ENCODE results near the gene RNU7-1.

Gene RNU7-1

DNA sequence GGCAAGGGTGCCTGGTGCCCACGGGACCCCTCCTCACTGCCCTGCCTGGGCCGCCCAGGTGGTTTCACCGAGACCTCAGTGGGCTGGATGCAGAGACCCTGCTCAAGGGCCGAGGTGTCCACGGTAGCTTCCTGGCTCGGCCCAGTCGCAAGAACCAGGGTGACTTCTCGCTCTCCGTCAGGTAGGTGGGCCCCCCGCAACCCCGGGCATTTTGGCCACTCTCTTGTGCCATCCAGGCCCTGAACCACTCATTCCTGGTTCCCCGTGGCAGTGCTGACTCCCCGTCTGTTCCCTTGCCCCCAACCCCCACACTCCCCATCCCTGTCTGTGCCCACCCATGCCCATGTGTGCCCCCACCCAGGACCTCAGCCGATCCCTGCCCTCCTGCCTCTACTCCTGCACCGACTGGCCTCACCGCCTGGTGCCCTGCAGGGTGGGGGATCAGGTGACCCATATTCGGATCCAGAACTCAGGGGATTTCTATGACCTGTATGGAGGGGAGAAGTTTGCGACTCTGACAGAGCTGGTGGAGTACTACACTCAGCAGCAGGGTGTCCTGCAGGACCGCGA, 8.0 kb downstream of the RNU7-1 start:
- Histone ChIP-seq H3K4me3 (ENCODE audit: low read depth in 1 of 2, low read length in 2 of 2) (no peak overlapping the region), H3K4me1 (ENCODE audit: insufficient read depth, low read length) (peaks cover 6% of the 10 kb centered on the region), H3K27me3 (ENCODE audit: control insufficient read depth in 1 of 2, insufficient read depth in 2 of 2, low read length in 2 of 2) (no peaks in the 10 kb centered on the region), H3K9me3 (ENCODE audit: low read length) (no peaks in the 10 kb centered on the region), H3K9ac (ENCODE audit: low read length) (no peak overlapping the region), H3K27ac (ENCODE audit: low read depth, low read length) (no peak overlapping the region), H3K36me3 (ENCODE audit: insufficient read depth, low read length) (peaks cover 8% of the 10 kb centered on the region)

DNA sequence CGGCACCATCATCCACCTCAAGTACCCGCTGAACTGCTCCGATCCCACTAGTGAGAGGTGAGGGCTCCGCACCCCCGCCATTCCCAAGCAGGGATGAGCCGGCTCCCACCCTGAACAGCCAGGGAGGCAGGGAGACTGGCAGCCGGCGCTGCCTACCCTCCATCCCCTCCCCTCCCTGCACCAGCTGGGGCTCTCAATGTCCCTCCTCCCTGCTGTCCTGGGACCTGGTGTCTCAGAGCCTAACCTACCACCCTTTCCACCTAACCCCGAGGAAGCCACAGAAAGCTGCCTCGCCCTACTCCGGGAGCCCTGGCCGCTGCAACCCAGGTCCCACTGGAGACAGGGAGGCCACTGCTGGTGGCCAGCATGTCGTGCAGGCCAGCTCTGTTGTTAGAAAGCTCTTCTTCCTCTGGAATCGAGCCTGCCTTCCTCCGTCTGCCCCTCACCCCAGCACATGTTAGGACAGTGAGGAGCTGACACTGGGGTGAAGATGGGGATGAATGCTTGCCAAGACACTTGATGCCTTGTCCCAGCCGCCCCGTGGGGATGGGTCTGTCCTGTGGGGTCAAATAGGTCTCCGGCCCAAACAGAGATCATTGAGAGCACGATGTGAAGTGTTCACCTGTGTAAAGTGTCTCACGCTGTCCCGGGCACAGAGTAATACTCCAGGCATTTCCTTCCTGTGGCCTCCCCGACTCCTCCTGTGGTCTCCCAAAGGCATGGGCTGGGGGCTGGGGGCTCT, 8.7 kb downstream of the RNU7-1 start:
- Histone ChIP-seq H3K9ac (ENCODE audit: low read length) (no peak overlapping the region), H3K27ac (ENCODE audit: low read depth, low read length) (no peak overlapping the region), H3K9me3 (ENCODE audit: low read length) (no peaks in the 10 kb centered on the region), H3K27me3 (ENCODE audit: control insufficient read depth in 1 of 2, insufficient read depth in 2 of 2, low read length in 2 of 2) (no peaks in the 10 kb centered on the region), H3K4me1 (ENCODE audit: insufficient read depth, low read length) (peaks cover 6% of the 10 kb centered on the region), H3K36me3 (ENCODE audit: insufficient read depth, low read length) (peaks cover 2% of the 10 kb centered on the region), H3K4me3 (ENCODE audit: low read depth in 1 of 2, low read length in 2 of 2) (peak overlapping the region in 1 of 2 donors; percentile 5)

DNA sequence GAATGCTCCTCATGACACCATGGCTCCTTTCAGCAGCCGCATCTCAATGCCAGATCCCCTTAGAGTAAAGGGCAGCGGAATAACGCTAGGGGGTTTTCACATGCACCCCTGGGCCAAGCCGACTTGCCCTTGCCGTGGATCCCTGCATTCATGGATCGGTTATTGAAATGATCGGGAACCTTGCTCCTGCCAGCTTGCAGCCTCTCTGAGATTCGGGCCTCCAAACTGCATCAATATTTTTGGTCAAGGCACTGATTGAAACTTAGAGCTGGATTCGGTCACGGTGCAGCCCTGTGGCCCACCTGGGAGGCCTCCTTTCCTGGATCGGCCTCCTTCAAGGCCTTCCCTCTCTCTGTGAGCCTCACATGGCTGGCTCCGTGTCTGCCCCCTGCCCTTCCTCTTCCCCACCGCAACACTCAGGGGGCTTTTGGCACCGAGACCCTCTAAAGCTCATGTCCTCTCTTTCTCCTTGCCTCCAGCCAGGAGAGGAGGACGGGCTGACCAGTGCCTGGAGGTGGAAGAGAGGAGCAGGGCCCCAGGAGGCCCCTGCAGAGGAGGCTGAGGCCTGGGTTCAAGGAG, 9.3 kb downstream of the RNU7-1 start:
- Histone ChIP-seq H3K4me1 (ENCODE audit: insufficient read depth, low read length) (peaks cover 6% of the 10 kb centered on the region), H3K36me3 (ENCODE audit: insufficient read depth, low read length) (no peaks in the 10 kb centered on the region), H3K9me3 (ENCODE audit: low read length) (no peaks in the 10 kb centered on the region), H3K27ac (ENCODE audit: low read depth, low read length) (no peak overlapping the region), H3K27me3 (ENCODE audit: control insufficient read depth in 1 of 2, insufficient read depth in 2 of 2, low read length in 2 of 2) (no peaks in the 10 kb centered on the region), H3K4me3 (ENCODE audit: low read depth in 1 of 2, low read length in 2 of 2) (peak overlapping the region in 1 of 2 donors; percentile 5), H3K9ac (ENCODE audit: low read length) (no peak overlapping the region)

DNA sequence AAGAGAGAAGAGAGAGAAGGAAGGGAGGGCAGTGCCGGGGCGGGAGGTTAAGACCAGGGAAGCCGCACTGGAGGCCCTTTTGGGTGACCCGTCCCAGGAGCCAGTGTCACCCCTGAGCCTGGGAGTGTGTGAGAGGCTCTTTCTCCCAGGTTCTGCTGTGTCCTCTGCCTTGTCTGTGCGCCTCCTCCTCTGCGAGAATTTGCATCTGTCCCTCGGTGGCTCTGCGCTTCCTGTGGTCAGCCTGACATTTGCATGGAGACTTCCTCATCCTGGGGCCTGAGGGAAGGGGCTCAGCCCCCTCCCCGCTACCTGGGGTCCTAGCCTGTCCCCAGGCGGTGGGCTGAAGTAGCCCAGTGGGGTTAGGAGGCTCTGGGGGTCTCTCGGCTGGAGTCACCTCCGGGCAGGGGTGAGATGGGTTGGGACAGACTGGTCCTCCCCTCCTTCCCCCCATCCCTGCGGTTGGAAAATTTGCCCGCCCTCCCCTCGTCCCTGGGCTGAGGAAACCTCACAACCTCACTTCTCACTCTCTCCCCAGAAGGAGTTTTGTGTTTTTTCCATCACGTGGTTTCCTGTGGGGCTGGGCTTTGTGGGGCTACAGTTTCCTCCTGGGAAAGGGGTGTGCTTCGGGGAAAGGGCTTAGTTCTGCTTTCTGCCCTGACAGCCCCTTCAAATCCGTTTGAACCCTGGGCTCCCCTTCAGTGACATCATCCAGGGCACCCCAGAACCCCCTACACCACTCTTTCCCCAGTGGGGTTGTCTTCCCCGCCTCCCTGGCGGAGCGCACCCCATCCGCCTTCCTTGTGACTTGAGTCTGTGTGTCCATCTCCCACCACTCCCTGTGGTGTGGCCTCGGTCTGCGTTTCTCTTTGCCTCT, 10.1 kb downstream of the RNU7-1 start:
- peak overlapping the region; percentile 23 for H3K27ac ChIP-seq (ENCODE audit: low read depth, low read length)
- peaks cover 6% of the 10 kb centered on the region for H3K4me1 ChIP-seq (ENCODE audit: insufficient read depth, low read length)
- H3K36me3 ChIP-seq (ENCODE audit: insufficient read depth, low read length): no peaks in the 10 kb centered on the region
- H3K9ac ChIP-seq (ENCODE audit: low read length): no peak overlapping the region
- no peaks in the 10 kb centered on the region for H3K27me3 ChIP-seq (ENCODE audit: control insufficient read depth in 1 of 2, insufficient read depth in 2 of 2, low read length in 2 of 2)
- H3K9me3 ChIP-seq (ENCODE audit: low read length): no peaks in the 10 kb centered on the region
- H3K4me3 ChIP-seq (ENCODE audit: low read depth in 1 of 2, low read length in 2 of 2): no peak overlapping the region

DNA sequence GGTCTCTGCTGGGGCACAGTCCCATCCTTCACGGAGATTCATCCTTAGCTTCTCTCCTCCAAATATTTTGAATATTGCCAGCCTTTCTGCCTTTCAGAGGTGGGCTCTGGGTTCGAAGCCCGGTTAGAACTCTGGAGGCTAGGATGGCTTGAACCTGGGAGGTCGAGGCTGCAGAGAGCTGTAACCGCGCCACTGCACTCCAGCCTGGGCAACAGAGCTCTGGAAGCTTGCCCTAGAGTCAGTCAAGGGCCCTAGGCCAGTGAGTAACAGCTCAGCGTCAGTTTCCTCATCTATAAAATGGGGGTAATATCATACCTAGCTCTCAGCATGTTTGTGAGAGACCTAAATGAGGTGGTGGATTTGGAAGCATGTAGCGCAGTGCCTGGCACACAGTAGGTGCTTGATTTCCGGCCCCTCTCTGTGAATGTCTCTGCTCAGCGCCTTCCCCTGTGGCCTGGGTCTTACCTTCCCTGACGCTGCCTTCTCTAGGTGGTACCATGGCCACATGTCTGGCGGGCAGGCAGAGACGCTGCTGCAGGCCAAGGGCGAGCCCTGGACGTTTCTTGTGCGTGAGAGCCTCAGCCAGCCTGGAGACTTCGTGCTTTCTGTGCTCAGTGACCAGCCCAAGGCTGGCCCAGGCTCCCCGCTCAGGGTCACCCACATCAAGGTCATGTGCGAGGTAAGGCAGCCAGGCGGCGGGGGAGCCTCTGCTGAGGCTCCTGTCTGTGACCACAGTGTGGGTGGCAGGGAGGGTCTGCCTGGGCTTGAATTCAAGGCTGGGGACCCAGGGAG, 10.9 kb downstream of the RNU7-1 start:
- no peaks in the 10 kb centered on the region for H3K9me3 ChIP-seq (ENCODE audit: low read length)
- H3K27ac ChIP-seq (ENCODE audit: low read depth, low read length): peak overlapping the region; percentile 23
- H3K9ac ChIP-seq (ENCODE audit: low read length): no peak overlapping the region
- no peaks in the 10 kb centered on the region for H3K27me3 ChIP-seq (ENCODE audit: control insufficient read depth in 1 of 2, insufficient read depth in 2 of 2, low read length in 2 of 2)
- no peak overlapping the region for H3K4me3 ChIP-seq (ENCODE audit: low read depth in 1 of 2, low read length in 2 of 2)
- no peaks in the 10 kb centered on the region for H3K36me3 ChIP-seq (ENCODE audit: insufficient read depth, low read length)
- peaks cover 6% of the 10 kb centered on the region for H3K4me1 ChIP-seq (ENCODE audit: insufficient read depth, low read length)

DNA sequence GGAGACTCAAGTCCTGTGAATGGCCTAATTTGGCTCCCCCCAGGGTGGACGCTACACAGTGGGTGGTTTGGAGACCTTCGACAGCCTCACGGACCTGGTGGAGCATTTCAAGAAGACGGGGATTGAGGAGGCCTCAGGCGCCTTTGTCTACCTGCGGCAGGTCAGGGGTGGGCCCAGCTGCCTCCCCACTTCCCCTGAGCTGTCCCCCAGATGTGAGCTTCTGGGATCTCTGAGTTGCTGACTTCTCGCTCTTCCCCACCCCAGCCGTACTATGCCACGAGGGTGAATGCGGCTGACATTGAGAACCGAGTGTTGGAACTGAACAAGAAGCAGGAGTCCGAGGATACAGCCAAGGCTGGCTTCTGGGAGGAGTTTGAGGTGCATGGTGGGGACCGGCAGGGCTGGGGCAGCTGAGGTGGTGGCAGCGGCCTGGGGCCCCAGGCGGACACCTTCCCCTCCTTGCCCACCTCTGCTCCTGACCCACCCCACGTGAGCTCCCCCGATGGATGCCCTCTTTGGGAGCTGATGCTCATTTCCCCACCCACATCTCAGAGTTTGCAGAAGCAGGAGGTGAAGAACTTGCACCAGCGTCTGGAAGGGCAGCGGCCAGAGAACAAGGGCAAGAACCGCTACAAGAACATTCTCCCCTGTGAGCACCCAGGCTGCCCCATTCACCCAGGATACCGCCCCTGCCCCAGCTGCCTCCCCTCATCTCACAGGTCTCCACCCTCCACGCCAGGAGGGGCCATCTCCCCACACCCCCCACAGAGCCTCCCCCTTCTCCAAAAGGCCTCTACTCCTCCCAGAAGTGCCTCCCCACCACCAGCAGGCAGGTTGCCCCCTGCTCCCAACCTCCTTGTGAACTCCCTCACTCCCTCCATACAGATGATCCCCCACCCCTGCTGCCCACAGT, 11.7 kb downstream of the RNU7-1 start:
- no peaks in the 10 kb centered on the region for H3K36me3 ChIP-seq (ENCODE audit: insufficient read depth, low read length)
- peaks cover 6% of the 10 kb centered on the region for H3K4me1 ChIP-seq (ENCODE audit: insufficient read depth, low read length)

DNA sequence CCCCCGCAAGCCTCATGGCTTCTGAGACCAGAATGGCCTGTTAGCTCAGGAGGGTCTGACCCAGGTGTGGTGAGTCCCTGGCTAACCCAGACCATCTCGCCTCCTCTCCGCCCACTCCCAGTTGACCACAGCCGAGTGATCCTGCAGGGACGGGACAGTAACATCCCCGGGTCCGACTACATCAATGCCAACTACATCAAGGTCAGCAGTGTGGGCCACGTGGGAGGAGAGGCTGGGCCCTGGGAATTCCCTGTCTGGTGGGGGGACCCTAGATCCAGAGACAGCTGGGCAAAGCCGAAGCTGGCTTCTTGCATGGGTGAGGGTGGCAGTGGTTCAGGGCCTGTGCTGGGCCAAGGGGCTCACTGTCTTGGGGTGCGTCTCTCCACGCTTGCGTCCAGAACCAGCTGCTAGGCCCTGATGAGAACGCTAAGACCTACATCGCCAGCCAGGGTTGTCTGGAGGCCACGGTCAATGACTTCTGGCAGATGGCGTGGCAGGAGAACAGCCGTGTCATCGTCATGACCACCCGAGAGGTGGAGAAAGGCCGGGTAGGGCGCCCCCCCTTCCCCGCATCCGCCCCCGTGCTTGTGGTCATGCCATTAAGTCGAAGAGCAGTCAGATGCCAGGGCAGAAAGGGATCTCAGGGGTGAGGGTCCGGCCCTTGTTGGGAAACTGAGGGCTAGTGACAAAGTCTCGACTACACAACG, 12.6 kb downstream of the RNU7-1 start:
- H3K4me3 ChIP-seq (ENCODE audit: low read depth in 1 of 2, low read length in 2 of 2): no peak overlapping the region
- peaks cover 12% of the 10 kb centered on the region for H3K4me1 ChIP-seq (ENCODE audit: insufficient read depth, low read length)
- H3K36me3 ChIP-seq (ENCODE audit: insufficient read depth, low read length): no peaks in the 10 kb centered on the region
- no peaks in the 10 kb centered on the region for H3K27me3 ChIP-seq (ENCODE audit: control insufficient read depth in 1 of 2, insufficient read depth in 2 of 2, low read length in 2 of 2)
- no peak overlapping the region for H3K9ac ChIP-seq (ENCODE audit: low read length)
- H3K27ac ChIP-seq (ENCODE audit: low read depth, low read length): no peak overlapping the region
- no peaks in the 10 kb centered on the region for H3K9me3 ChIP-seq (ENCODE audit: low read length)

More for the DNA sequence above, 11.7 kb downstream of the RNU7-1 start:
- H3K27ac ChIP-seq (ENCODE audit: low read depth, low read length): no peak overlapping the region
- no peak overlapping the region for H3K4me3 ChIP-seq (ENCODE audit: low read depth in 1 of 2, low read length in 2 of 2)
- H3K9me3 ChIP-seq (ENCODE audit: low read length): no peaks in the 10 kb centered on the region
- H3K9ac ChIP-seq (ENCODE audit: low read length): no peak overlapping the region
- H3K27me3 ChIP-seq (ENCODE audit: control insufficient read depth in 1 of 2, insufficient read depth in 2 of 2, low read length in 2 of 2): no peaks in the 10 kb centered on the region

DNA sequence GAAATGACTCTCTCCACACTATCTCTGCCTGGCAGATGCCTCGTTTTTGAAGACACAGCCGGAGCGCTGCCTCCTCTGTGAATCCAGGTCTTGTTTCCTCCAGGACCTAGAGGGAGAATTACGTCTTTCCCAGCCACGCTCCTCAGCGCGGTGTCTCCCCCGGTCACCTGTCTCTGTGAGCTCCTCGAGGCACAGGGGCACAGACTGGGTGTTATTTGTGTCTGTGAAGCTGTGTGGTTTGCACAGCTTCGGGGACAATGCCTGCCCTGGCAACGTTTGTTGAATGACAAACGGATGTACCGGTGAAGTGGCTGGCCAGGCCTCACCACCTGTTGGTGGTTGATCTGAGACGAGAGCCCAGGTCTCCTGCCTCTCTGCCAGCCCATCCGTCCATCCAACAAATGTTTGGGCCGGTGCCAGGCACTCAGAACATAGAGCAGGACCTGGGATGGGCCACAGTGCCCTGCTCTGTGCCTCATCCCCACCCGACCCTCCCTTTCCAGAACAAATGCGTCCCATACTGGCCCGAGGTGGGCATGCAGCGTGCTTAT, 13.6 kb downstream of the RNU7-1 start:
- Histone ChIP-seq H3K9ac (ENCODE audit: low read length) (no peak overlapping the region), H3K36me3 (ENCODE audit: insufficient read depth, low read length) (no peaks in the 10 kb centered on the region), H3K27me3 (ENCODE audit: control insufficient read depth in 1 of 2, insufficient read depth in 2 of 2, low read length in 2 of 2) (no peaks in the 10 kb centered on the region), H3K9me3 (ENCODE audit: low read length) (no peaks in the 10 kb centered on the region), H3K4me3 (ENCODE audit: low read depth in 1 of 2, low read length in 2 of 2) (no peak overlapping the region), H3K4me1 (ENCODE audit: insufficient read depth, low read length) (peaks cover 22% of the 10 kb centered on the region), H3K27ac (ENCODE audit: low read depth, low read length) (no peak overlapping the region)

DNA sequence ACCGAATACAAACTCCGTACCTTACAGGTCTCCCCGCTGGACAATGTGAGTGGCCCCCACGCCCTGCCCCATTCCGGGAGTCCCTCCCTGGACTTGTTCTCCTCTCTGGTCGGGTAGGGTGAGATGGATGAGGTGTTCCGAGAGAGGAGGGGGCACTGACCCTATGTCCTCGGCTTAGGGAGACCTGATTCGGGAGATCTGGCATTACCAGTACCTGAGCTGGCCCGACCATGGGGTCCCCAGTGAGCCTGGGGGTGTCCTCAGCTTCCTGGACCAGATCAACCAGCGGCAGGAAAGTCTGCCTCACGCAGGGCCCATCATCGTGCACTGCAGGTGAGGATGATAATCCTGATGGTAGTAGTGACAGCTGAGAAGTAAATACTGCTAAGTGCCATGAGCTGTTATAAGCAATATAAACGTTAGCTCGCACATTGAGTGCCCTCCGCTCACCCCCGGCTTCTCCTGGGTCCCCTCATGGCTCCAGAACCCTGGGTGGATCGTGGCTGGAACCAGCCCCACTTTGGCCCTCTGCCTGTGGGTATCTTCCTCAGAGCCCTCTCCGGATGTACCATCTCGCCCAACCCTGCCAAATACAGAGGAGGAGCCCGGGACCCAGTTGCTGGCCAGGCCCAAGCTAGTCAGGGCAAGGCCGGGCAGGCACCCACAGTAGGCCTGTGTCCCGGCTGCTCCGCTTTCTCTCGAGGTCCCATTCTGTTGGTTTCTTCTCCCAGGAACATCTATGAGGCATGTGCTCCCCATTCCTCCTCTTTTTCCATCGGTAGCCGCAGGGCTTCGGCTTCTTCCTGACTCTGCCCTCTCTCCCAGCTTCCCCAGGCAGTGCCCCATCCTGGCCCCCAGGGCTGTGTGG, 14.4 kb downstream of the RNU7-1 start:
- no peak overlapping the region for H3K9ac ChIP-seq (ENCODE audit: low read length)
- H3K27me3 ChIP-seq (ENCODE audit: control insufficient read depth in 1 of 2, insufficient read depth in 2 of 2, low read length in 2 of 2): no peaks in the 10 kb centered on the region
- H3K27ac ChIP-seq (ENCODE audit: low read depth, low read length): no peak overlapping the region
- peaks cover 29% of the 10 kb centered on the region for H3K4me1 ChIP-seq (ENCODE audit: insufficient read depth, low read length)
- H3K36me3 ChIP-seq (ENCODE audit: insufficient read depth, low read length): no peaks in the 10 kb centered on the region
- H3K4me3 ChIP-seq (ENCODE audit: low read depth in 1 of 2, low read length in 2 of 2): no peak overlapping the region
- H3K9me3 ChIP-seq (ENCODE audit: low read length): no peaks in the 10 kb centered on the region
